SW480 (cell line): Measurements from ENCODE around the gene RBMY1A1.
"Not testable (repeated sequence)": the region's sequence is repeated elsewhere in the genome, so short reads cannot be mapped to it uniquely, and the experiment has no call there.

Source experiments
- DNase-seq: peaks from one replicate; pipeline ENCODE4 v3.0.0-alpha.2; 2016; ENCODE audit warnings: low spot score

RBMY1A1 gene

GRCh38 chrY:21534579-21534978 lies at the start of gene RBMY1A1:
Gene RBMY1A1, plus strand, starts transcription at chrY:21534879. Its CDS starts 2,013 bp downstream, at chrY:21536892.
- DNase-seq, result not testable (repeated sequence)

- not testable (repeated sequence) for DNase-seq
Observed at GRCh38 chrY:21511038-21511437, 23.6 kb upstream of the RBMY1A1 start, which contains the start of gene RBMY1B. Gene RBMY1B, plus strand, starts transcription at chrY:21511338. Its CDS starts 2,013 bp downstream, at chrY:21513351.

- not testable (repeated sequence) for DNase-seq
Observed at GRCh38 chrY:21559316-21559984, 24.8 kb downstream of the RBMY1A1 start.

- DNase-seq, result no peak
Observed at GRCh38 chrY:21585449-21585848, 50.8 kb downstream of the RBMY1A1 start.

DNA sequence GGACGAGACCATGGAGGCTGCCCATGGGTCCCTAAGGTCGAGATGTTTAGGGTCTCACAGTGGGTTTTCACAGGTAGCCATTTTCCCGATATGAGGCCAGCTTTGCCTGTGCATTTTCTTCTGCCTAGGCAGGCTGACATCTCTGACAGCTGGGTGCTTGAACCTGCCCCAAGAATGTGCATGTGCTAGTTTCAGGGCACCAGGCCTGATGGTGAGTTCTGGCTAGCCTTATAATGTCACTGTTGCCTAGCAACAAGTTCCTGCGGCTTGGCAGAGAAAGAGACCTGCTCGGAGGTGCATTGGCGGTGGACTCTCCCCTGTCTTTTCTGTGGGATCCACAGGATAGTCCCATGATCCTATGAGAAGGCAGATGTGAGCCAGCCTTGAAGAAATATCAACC lies 51.8 kb downstream of the RBMY1A1 start:
- DNase-seq, result not testable (repeated sequence)

GRCh38 chrY:21592059-21592458 lies 57.4 kb downstream of the RBMY1A1 start:
- no peak for DNase-seq

DNA sequence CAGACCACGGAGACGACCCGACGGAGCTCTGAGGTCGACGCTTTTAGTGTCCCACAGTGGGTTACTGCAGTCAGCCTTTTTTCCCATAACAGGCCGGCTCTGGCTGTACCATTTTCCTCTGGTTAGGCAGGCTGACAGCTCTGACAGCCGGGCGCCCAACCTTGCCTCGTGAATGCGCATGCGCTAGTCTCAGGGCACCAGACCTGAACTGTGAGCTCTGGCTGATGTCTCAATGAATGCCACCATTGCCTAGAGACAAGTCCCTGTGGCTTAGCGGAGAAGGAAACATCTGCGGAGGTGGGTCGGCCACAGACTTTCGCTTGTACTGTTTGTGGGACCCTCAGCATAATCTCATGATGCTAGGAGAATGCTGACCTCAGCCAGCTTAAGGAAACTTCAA lies 61.6 kb downstream of the RBMY1A1 start:
- DNase-seq, result not testable (repeated sequence)
